Spleen (tissue), 7 donors: ENCODE data around the gene HPGDS.

Source experiments
- CTCF ChIP-seq, 11 experiments: fragments of 200-600 bp in 7 of 11; fragments of 450-650 bp in 4 of 11; sonication (generic) in 4 of 11; IDR thresholded peaks in 8 of 11; conservative IDR thresholded peaks in 3 of 11; 1 replicate in 7 of 11; 2 replicates in 4 of 11; pipeline versions ENCODE4 v1.4.0 to v1.8.0; 2016 to 2021; ENCODE audit warnings: antibody characterized with exemption in 11 of 11, inconsistent platforms in 4 of 11, mild to moderate bottlenecking in 1 of 11
- POLR2A ChIP-seq, 3 donors: fragments of 450-650 bp; IDR thresholded peaks; one replicate each; pipeline ENCODE4 v1.5.1; 2017; ENCODE audit warnings: antibody characterized with exemption in 3 of 3, mild to moderate bottlenecking in 1 of 3
- POLR2AphosphoS5 ChIP-seq, 3 donors: sonication (generic); formaldehyde crosslinking; IDR thresholded peaks; one replicate each; pipeline ENCODE4 v1.5.1; 2017; ENCODE audit warnings: antibody characterized with exemption in 3 of 3
- donor health status: DM: no; HTN: no; CAD: no; lungs with moderate emphysema.
- donor health status: DM: no; HTN: no; CAD: no.
- donor health status: DM: no; HTN: no; CAD: no.

DNA sequence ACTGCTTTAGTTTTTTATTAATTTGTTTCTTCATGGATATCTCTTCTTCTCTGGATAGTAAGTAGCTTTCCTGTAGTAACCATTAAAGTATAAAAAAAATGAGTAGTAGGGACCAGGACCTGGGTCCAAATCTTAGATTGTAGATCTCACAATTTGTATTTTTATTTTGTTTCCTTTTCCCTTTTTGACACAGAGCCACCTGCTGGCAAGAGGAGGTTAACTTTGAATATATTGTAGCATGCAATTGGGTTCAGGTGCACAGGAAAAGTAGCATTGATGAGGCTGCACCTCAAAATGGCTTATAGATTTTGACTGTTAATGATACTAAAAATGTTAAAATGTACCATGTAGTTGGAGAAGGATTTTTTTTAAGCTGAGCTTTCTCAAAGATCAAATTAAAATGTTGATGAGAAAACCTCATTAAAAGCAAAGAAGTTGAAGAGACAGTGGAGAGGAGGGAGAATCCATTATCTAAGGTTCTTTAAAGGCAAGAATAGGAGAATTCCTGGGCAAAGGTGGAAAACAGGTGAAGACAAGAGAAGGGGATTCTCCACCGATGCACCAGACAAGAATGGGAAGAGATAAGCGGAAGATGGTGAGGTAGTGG, 48.3 kb upstream of the HPGDS start:
- peak in 8 of 11 experiments; percentile 19 to 46 (median 39) for TF ChIP-seq CTCF (IDR thresholded peaks at IDR 0.05 in 8 of 11, conservative IDR thresholded peaks at IDR 0.05 in 3 of 11)
- no peak for TF ChIP-seq POLR2A (IDR thresholded peaks at IDR 0.05)
- TF ChIP-seq POLR2AphosphoS5 (IDR thresholded peaks at IDR 0.05): no peak
